PC-3 (cell line): ENCODE data around the gene TCEA2. TPM values are rescaled to one million over a fixed set of nuclear protein-coding genes. Genes with fewer than 3 reads are reported as not detected.

Experiments
- ATAC-seq: fragments of 200-7000 bp; cut with Tn5 transposase; 2 replicates; pipeline ENCODE4 v1.9.1; 2020; ENCODE audit warnings: mild to moderate bottlenecking, moderate library complexity
- BruUV-seq: library from RNA; stranded (reverse); fragments of 400-500 nt; replicated peaks from 2 replicates; lab custom pipeline; 2021; lab: Mats Ljungman, UMichigan
- CTCF ChIA-PET: fragments of 300-600 bp; sonication (Branson Sonifier 250); formaldehyde crosslinking; loops from one replicate; lab custom pipeline; 2022; ENCODE audit warnings: antibody characterized with exemption; lab: Charles Lee
- POLR2A ChIA-PET: fragments of 300-600 bp; sonication (Branson Sonifier 250); formaldehyde crosslinking; loops from one replicate; lab custom pipeline; 2022; ENCODE audit warnings: antibody characterized with exemption; ENCODE audit not compliant: unreplicated experiment; lab: Charles Lee
- DNase-seq: peaks from one replicate; pipeline ENCODE4 v3.0.0-alpha.2; 2015
- H2AFZ ChIP-seq: fragments of 300-600 bp; sonication (generic); 2 replicates; pipeline ENCODE4 v1.6.0; 2016; ENCODE audit warnings: antibody characterized with exemption, low read length
- H3F3A ChIP-seq: fragments of 300-600 bp; sonication (generic); one replicate; pipeline ENCODE4 v1.6.0; 2017; ENCODE audit warnings: antibody characterized with exemption, low read length, control low read depth, mild to moderate bottlenecking; ENCODE audit not compliant: unreplicated experiment
- H3K27ac ChIP-seq: fragments of 300-600 bp; sonication (generic); 2 replicates; pipeline ENCODE4 v1.5.1; 2016; ENCODE audit warnings: mild to moderate bottlenecking, low read length
- H3K27me3 ChIP-seq: fragments of 300-600 bp; sonication (generic); 2 replicates; pipeline ENCODE4 v1.6.1; 2016; ENCODE audit warnings: low read length, mixed read lengths
- H3K36me3 ChIP-seq: fragments of 300-600 bp; sonication (generic); 2 replicates; pipeline ENCODE4 v1.6.1; 2016; ENCODE audit warnings: low read depth, mixed run types, low read length, mixed read lengths
- H3K4me1 ChIP-seq: fragments of 300-600 bp; sonication (generic); 2 replicates; pipeline ENCODE4 v1.5.1; 2016; ENCODE audit warnings: low read length; ENCODE audit not compliant: insufficient read depth
- H3K4me2 ChIP-seq: fragments of 300-600 bp; sonication (generic); 2 replicates; pipeline ENCODE4 v1.6.0; 2016; ENCODE audit warnings: low read length
- H3K4me3 ChIP-seq: fragments of 300-600 bp; sonication (generic); 2 replicates; pipeline ENCODE4 v1.5.1; 2016; ENCODE audit warnings: mild to moderate bottlenecking, low read length, mixed read lengths
- H3K79me2 ChIP-seq: fragments of 300-600 bp; sonication (generic); 2 replicates; pipeline ENCODE4 v1.6.1; 2017; ENCODE audit warnings: low read length, mixed read lengths
- H3K9ac ChIP-seq: fragments of 300-600 bp; sonication (generic); 2 replicates; pipeline ENCODE4 v1.6.0; 2016; ENCODE audit warnings: mild to moderate bottlenecking, low read length
- H3K9me2 ChIP-seq: fragments of 300-600 bp; sonication (generic); replicated peaks from 2 replicates; pipeline ENCODE4 v1.6.1; 2016; ENCODE audit warnings: mixed run types, low read length, mixed read lengths
- H3K9me3 ChIP-seq: fragments of 300-600 bp; sonication (generic); 2 replicates; pipeline ENCODE4 v1.6.1; 2016; ENCODE audit warnings: low read length, mixed read lengths
- H4K20me1 ChIP-seq: fragments of 300-600 bp; sonication (generic); 2 replicates; pipeline ENCODE4 v1.6.1; 2016; ENCODE audit warnings: low read length, mixed read lengths
- CTCF ChIP-seq: fragments of 300-600 bp; sonication (generic); conservative IDR thresholded peaks from 2 replicates; pipeline ENCODE4 v1.5.1; 2017; ENCODE audit warnings: antibody characterized with exemption, low read depth, mild to moderate bottlenecking, low read length
- EZH2 ChIP-seq: fragments of 300-600 bp; sonication (generic); IDR thresholded peaks from one replicate; pipeline ENCODE4 v1.6.1; 2017; ENCODE audit warnings: antibody characterized with exemption, mild to moderate bottlenecking, low read length; ENCODE audit not compliant: unreplicated experiment
- EZH2phosphoT487 ChIP-seq: fragments of 300-600 bp; sonication (generic); IDR thresholded peaks from 2 replicates; pipeline ENCODE4 v1.6.1; 2018; ENCODE audit warnings: mild to moderate bottlenecking, antibody characterized with exemption, low read length, borderline replicate concordance
- intact Hi-C: fragments of 100-400 bp; cut with micrococcal nuclease; formaldehyde crosslinking; loops from 2 replicates; pipeline ENCODE4 v1.9.0; 2023
- total RNA-seq: library from RNA; depleted of rRNA; stranded (reverse); fragments of >200 nt; gene quantifications from 2 replicates; pipeline ENCODE4 v1.2.3, GENCODE V29; 2014

TCEA2 gene
- total RNA-seq, 1 experiment from 2014 or later = 19.1 TPM

- intact Hi-C loops = no loop called here
- Histone ChIP-seq H3K27ac (no peak overlapping the region), H3F3A (no peaks in the 10 kb centered on the region), H3K9ac (no peak overlapping the region), H3K4me2 (no peak overlapping the region), H3K79me2 (peaks cover 10% of the 10 kb centered on the region), H3K9me2 (no peaks in the 10 kb centered on the region), H3K36me3 (no peaks in the 10 kb centered on the region), H4K20me1 (no peaks in the 10 kb centered on the region), H2AFZ (no peak overlapping the region), H3K4me3 (no peak overlapping the region), H3K9me3 (no peaks in the 10 kb centered on the region), H3K27me3 (no peaks in the 10 kb centered on the region), H3K4me1 (peaks cover 30% of the 10 kb centered on the region)
- no peak for TF ChIP-seq CTCF
- TF ChIP-seq EZH2 = no peak
- no peak for TF ChIP-seq EZH2phosphoT487
- BruUV-seq = no TSS peak
- ATAC-seq (no peak), DNase-seq (no peak)
- POLR2A ChIA-PET = no interaction called here
- CTCF ChIA-PET = no interaction called here
Observed at GRCh38 chr20:64067733-64068307, 4.8 kb downstream of the TCEA2 start.

GRCh38 chr20:64068386-64069208 lies 5.6 kb downstream of the TCEA2 start:
- Histone ChIP-seq H3F3A (no peaks in the 10 kb centered on the region), H3K9ac (no peak overlapping the region), H3K79me2 (peaks cover 6% of the 10 kb centered on the region), H3K4me2 (no peak overlapping the region), H4K20me1 (no peaks in the 10 kb centered on the region), H3K27ac (no peak overlapping the region), H3K27me3 (no peaks in the 10 kb centered on the region), H3K9me2 (no peaks in the 10 kb centered on the region), H3K36me3 (no peaks in the 10 kb centered on the region), H3K4me3 (no peak overlapping the region), H3K4me1 (peaks cover 30% of the 10 kb centered on the region), H2AFZ (no peak overlapping the region), H3K9me3 (no peaks in the 10 kb centered on the region)
- no TSS peak for BruUV-seq
- no peak for TF ChIP-seq EZH2phosphoT487
- TF ChIP-seq CTCF = no peak
- TF ChIP-seq EZH2 = no peak
- CTCF ChIA-PET = no interaction called here
- intact Hi-C loops = no loop called here
- no peak for ATAC-seq
- POLR2A ChIA-PET = no interaction called here
- DNase-seq = no peak

- no peak overlapping the region for H2AFZ ChIP-seq
- BruUV-seq = no TSS peak
- CTCF ChIA-PET = no interaction called here
- no peak overlapping the region for H3K4me2 ChIP-seq
- H3K9me3 ChIP-seq = no peaks in the 10 kb centered on the region
- TF ChIP-seq EZH2 (no peak), EZH2phosphoT487 (no peak), CTCF (no peak)
- H3F3A ChIP-seq = no peaks in the 10 kb centered on the region
- no peaks in the 10 kb centered on the region for H3K9me2 ChIP-seq
- H3K4me3 ChIP-seq = no peak overlapping the region
- H4K20me1 ChIP-seq = no peaks in the 10 kb centered on the region
- H3K79me2 ChIP-seq = peaks cover under 1% of the 10 kb centered on the region; the same call in 1 of the 2 replicates
- DNase-seq = no peak
- H3K4me1 ChIP-seq = peaks cover 24% of the 10 kb centered on the region
- intact Hi-C loops = no loop called here
- no peaks in the 10 kb centered on the region for H3K27me3 ChIP-seq
- H3K36me3 ChIP-seq = no peaks in the 10 kb centered on the region
- no peak overlapping the region for H3K9ac ChIP-seq
- no peak for ATAC-seq
- POLR2A ChIA-PET = no interaction called here
- no peak overlapping the region for H3K27ac ChIP-seq
Observed at GRCh38 chr20:64069209-64069613, 6.2 kb downstream of the TCEA2 start.
